GM12878 (cell line): ENCODE measurements around the gene RBPMS2. TPM values are rescaled to one million over a fixed set of nuclear protein-coding genes. Genes with fewer than 3 reads are reported as not detected.

ENCODE experiments used
- ATAC-seq: fragments of 200-7000 bp; cut with Tn5 transposase; 3 replicates; pipeline ENCODE4 v1.9.1; 2020; ENCODE audit warnings: mild to moderate bottlenecking, moderate library complexity
- BruUV-seq: library from RNA; stranded (reverse); fragments of 400-500 nt; replicated peaks from 2 replicates; lab custom pipeline; 2021; lab: Mats Ljungman, UMichigan
- CTCF ChIA-PET: fragments of 300-600 bp; sonication (Branson Sonifier 250); formaldehyde crosslinking; extraction: SDS; loops from one replicate; lab custom pipeline; 2021; ENCODE audit warnings: inconsistent platforms; lab: Yijun Ruan, JAX
- POLR2A ChIA-PET: fragments of 350-600 bp; formaldehyde crosslinking; extraction: SDS; loops from one replicate; lab custom pipeline; 2021; ENCODE audit warnings: inconsistent platforms; lab: Charles Lee
- RAD21 ChIA-PET: fragments of 300-600 bp; sonication (Branson Sonifier 250); formaldehyde crosslinking; loops from one replicate; lab custom pipeline; 2023; ENCODE audit warnings: antibody characterized with exemption; ENCODE audit not compliant: unreplicated experiment; lab: Charles Lee
- SMC1A ChIA-PET: fragments of 300-600 bp; sonication (Branson Sonifier 250); formaldehyde crosslinking; loops from one replicate; lab custom pipeline; 2023; ENCODE audit not compliant: unreplicated experiment, uncharacterized antibody; lab: Charles Lee
- DNase-seq: peaks from one replicate; pipeline ENCODE4 v3.0.0-alpha.2; 2011; ENCODE audit warnings: low read depth, low spot score
- FAIRE-seq: peaks from 3 replicates; lab custom pipeline; 2011; peaks lifted over from hg19 to GRCh38; lab: Jason Lieb, UNC
- H2AFZ ChIP-seq: 2 replicates; pipeline ENCODE4 v1.6.0; 2011; ENCODE audit warnings: low read depth, low read length, control low read depth; ENCODE audit not compliant: control insufficient read depth
- H3K27ac ChIP-seq: 2 replicates; pipeline ENCODE4 v1.5.1; 2011; ENCODE audit warnings: control low read depth; ENCODE audit not compliant: control insufficient read depth, insufficient read depth
- H3K27me3 ChIP-seq, 2 experiments: replicated peaks in 1 of 2; 2 replicates each; pipeline versions ENCODE4 v1.6.0 to v1.6.1; 2011; ENCODE audit warnings: low read length in 1 of 2; ENCODE audit not compliant: control insufficient read depth in 2 of 2, insufficient read depth in 2 of 2
- H3K36me3 ChIP-seq, 2 experiments: 2 replicates each; pipeline ENCODE4 v1.5.1; 2011; ENCODE audit warnings: low read length in 1 of 2; ENCODE audit not compliant: control insufficient read depth in 2 of 2, insufficient read depth in 2 of 2
- H3K4me1 ChIP-seq: 2 replicates; pipeline ENCODE4 v1.6.1; 2011; ENCODE audit warnings: mild to moderate bottlenecking, low read length, moderate library complexity, mixed read lengths; ENCODE audit not compliant: control insufficient read depth, insufficient read depth
- H3K4me2 ChIP-seq: 2 replicates; pipeline ENCODE4 v1.6.0; 2011; ENCODE audit warnings: control low read depth; ENCODE audit not compliant: control insufficient read depth, insufficient read depth
- H3K4me3 ChIP-seq: fragments of 200-600 bp; sonication (generic); 2 replicates; pipeline ENCODE4 v1.5.1; 2016
- H3K79me2 ChIP-seq: 2 replicates; pipeline ENCODE4 v1.6.0; 2011; ENCODE audit warnings: low read length; ENCODE audit not compliant: control insufficient read depth, insufficient read depth
- H3K9ac ChIP-seq: 2 replicates; pipeline ENCODE4 v1.8.0; 2011; ENCODE audit warnings: low read length, control low read depth, mixed read lengths; ENCODE audit not compliant: control insufficient read depth, insufficient read depth
- H3K9me3 ChIP-seq: replicated peaks from 3 replicates; pipeline ENCODE4 v1.5.1; 2011; ENCODE audit warnings: mild to moderate bottlenecking, low read length; ENCODE audit not compliant: control insufficient read depth, insufficient read depth
- H4K20me1 ChIP-seq: 2 replicates; pipeline ENCODE4 v1.6.0; 2011; ENCODE audit not compliant: control insufficient read depth, insufficient read depth
- BACH1 ChIP-seq: fragments of 450-650 bp; IDR thresholded peaks from 2 replicates; pipeline ENCODE4 v1.6.1; 2017; ENCODE audit warnings: mild to moderate bottlenecking, borderline replicate concordance
- BMI1 ChIP-seq: fragments of 450-650 bp; IDR thresholded peaks from 2 replicates; pipeline ENCODE4 v1.6.1; 2016; ENCODE audit warnings: mild to moderate bottlenecking, moderate library complexity, borderline replicate concordance
- BRCA1 ChIP-seq: IDR thresholded peaks from 2 replicates; pipeline ENCODE4 v1.6.1; 2011; ENCODE audit warnings: low read depth, low read length, improper control_type of control experiment
- DPF2 ChIP-seq: fragments of 450-650 bp; IDR thresholded peaks from 2 replicates; pipeline ENCODE4 v1.6.1; 2017; ENCODE audit warnings: mild to moderate bottlenecking
- EED ChIP-seq: sonication (generic); IDR thresholded peaks from 2 replicates; pipeline ENCODE4 v1.6.1; 2016; ENCODE audit warnings: antibody characterized with exemption, low read depth
- FOXK2 ChIP-seq: fragments of 450-650 bp; IDR thresholded peaks from 2 replicates; pipeline ENCODE4 v1.6.1; 2017; ENCODE audit warnings: mild to moderate bottlenecking, moderate library complexity
- IKZF2 ChIP-seq, 2 experiments: fragments of 450-650 bp; IDR thresholded peaks; 2 replicates each; pipeline ENCODE4 v1.6.1; 2017; ENCODE audit warnings: mild to moderate bottlenecking in 2 of 2, moderate library complexity in 2 of 2
- JUND ChIP-seq: IDR thresholded peaks from 2 replicates; pipeline ENCODE4 v1.6.1; 2012; ENCODE audit warnings: low read depth, mild to moderate bottlenecking, low read length, improper control_type of control experiment, moderate library complexity
- NFXL1 ChIP-seq: fragments of 450-650 bp; IDR thresholded peaks from 2 replicates; pipeline ENCODE4 v1.6.1; 2017; ENCODE audit warnings: antibody characterized with exemption, mild to moderate bottlenecking, borderline replicate concordance
- RB1 ChIP-seq: fragments of 450-650 bp; formaldehyde crosslinking; IDR thresholded peaks from 2 replicates; pipeline ENCODE4 v1.6.1; 2017; ENCODE audit warnings: mild to moderate bottlenecking, borderline replicate concordance
- SREBF1 ChIP-seq: IDR thresholded peaks from 2 replicates; pipeline ENCODE4 v1.6.1; 2012; ENCODE audit warnings: mild to moderate bottlenecking, low read length
- ZNF207 ChIP-seq: fragments of 450-650 bp; IDR thresholded peaks from 2 replicates; pipeline ENCODE4 v1.6.1; 2014; ENCODE audit warnings: antibody characterized with exemption, mild to moderate bottlenecking, borderline replicate concordance
- WGBS: methylation state at CpG from one replicate; pipeline ENCODE4 v1.1.6; 2016; ENCODE audit warnings: low lambda C conversion rate; ENCODE audit not compliant: insufficient replicate concordance, insufficient coverage; ENCODE audit errors: missing lambda C conversion rate; 5-methylcytosine and 5-hydroxymethylcytosine counted together
- in situ Hi-C: fragments of 300-500 bp; cut with MboI; formaldehyde crosslinking; loops from 9 replicates; pipeline ENCODE4 v1.14.3; 2018; ENCODE audit warnings: mixed read lengths
- intact Hi-C: fragments of 100-400 bp; cut with micrococcal nuclease; formaldehyde crosslinking; loops from one replicate; pipeline ENCODE4 v1.14.2; 2022; ENCODE audit not compliant: unreplicated experiment
- polyA plus RNA-seq, 11 experiments: library from polyadenylated mRNA; depleted of rRNA in 4 of 11; unstranded in 6 of 11; stranded (reverse) in 5 of 11; fragments of >200 nt; fragmentation: Nextera tagmentation in 4 of 11; fragmentation: Illumina TruSeq in 1 of 11; extraction: Ambion mirVana in 4 of 11; extraction: Trizol in 1 of 11; gene quantifications; 1 replicate in 1 of 11; 2 replicates in 10 of 11; pipeline versions ENCODE4 v1.2.1 to v1.2.3, GENCODE V29; 2011 to 2016; ENCODE audit warnings: inconsistent platforms in 2 of 11, missing spikeins in 2 of 11, low read depth in 1 of 11
- total RNA-seq, 4 experiments: library from RNA; depleted of rRNA in 3 of 4; stranded (reverse); fragments of >200 nt in 3 of 4; fragmentation: Illumina TruSeq in 1 of 4; extraction: Trizol in 1 of 4; gene quantifications; 2 replicates each; pipeline versions ENCODE4 v1.2.1 to v1.2.3, GENCODE V29; 2013 to 2021
- TF ChIP-seq, protein P1 (sequence below): fragments of 450-650 bp; IDR thresholded peaks from 2 replicates; pipeline ENCODE4 v1.6.1; 2017; ENCODE audit warnings: mild to moderate bottlenecking, low read depth, inconsistent platforms; ENCODE audit not compliant: poor library complexity, severe bottlenecking
- TF ChIP-seq, protein P2 (sequence below): fragments of 450-650 bp; IDR thresholded peaks from 2 replicates; pipeline ENCODE4 v1.6.1; 2016; ENCODE audit warnings: mild to moderate bottlenecking
- TF ChIP-seq, protein P3 (sequence below): IDR thresholded peaks from 2 replicates; pipeline ENCODE4 v1.6.1; 2012; ENCODE audit warnings: low read depth, low read length, improper control_type of control experiment

The RBPMS2 gene
- total and polyA plus RNA-seq, 10 of the 15 experiments (the other 5 are each of a cell fraction or from before 2014, with no cell fraction given), result 0.06 to 0.31 (median 0.19) TPM; not detected in 3

DNA sequence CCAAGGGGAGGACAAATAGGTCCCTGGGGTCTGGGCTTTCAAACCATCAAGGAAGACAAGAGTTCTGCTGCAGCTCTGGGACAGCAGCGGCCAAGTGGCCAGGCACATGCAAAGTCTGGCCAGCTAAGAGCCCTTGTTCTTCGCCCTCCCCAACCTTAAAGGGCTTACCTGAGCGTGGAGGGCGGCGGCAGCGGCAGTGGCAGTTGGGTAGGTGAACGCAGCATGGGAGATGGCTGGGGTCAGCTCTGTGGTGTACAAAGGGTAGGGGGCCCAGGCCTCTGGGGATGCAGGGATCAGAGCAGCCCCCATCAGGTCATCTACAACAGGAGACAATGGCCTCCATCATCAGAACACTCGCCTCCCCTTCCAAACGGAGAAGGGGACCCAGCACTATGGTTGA is 27.1 kb downstream of the RBPMS2 start (continued):
- TF ChIP-seq, protein P1, sequence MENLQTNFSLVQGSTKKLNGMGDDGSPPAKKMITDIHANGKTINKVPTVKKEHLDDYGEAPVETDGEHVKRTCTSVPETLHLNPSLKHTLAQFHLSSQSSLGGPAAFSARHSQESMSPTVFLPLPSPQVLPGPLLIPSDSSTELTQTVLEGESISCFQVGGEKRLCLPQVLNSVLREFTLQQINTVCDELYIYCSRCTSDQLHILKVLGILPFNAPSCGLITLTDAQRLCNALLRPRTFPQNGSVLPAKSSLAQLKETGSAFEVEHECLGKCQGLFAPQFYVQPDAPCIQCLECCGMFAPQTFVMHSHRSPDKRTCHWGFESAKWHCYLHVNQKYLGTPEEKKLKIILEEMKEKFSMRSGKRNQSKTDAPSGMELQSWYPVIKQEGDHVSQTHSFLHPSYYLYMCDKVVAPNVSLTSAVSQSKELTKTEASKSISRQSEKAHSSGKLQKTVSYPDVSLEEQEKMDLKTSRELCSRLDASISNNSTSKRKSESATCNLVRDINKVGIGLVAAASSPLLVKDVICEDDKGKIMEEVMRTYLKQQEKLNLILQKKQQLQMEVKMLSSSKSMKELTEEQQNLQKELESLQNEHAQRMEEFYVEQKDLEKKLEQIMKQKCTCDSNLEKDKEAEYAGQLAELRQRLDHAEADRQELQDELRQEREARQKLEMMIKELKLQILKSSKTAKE, result no peak
- TF ChIP-seq FOXK2 (no peak), ZNF207 (no peak)
- TF ChIP-seq, all 136 proteins: peak for 0

DNA sequence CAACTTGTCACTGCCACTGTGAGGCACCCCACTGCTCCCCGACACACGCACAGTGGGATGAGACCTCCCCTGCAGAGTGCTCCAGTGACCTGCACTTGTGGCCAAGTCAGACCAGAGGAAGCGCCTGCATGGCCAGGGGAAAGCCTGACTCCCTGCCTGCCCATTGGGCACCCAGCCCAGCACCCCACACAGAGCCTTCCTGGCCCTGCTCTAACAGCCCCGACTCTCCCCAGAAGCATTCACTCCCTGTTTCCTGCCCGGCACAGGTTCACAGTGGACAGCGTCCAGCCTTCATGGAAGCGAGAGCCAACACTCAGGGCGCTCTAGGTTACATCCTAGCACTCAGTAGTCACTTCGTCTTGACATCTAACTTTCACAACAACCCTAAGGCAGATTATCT is 27.8 kb downstream of the RBPMS2 start:
- ChIA-PET SMC1A (interaction anchor here (22.7 kb wide), 1 partner anchor 61 kb away, joined by 308 read pairs; no protein-coding TSS in a partner anchor), POLR2A (no interaction called here), CTCF (interaction anchor here (1.9 kb wide), 1 partner anchor 62 kb away, joined by 15 read pairs; no protein-coding TSS in a partner anchor), RAD21 (no interaction called here)
- no peak overlapping the region for H3K9ac ChIP-seq
- 48% methylated on average over 9 of the region's 9 CpGs for WGBS
- H4K20me1 ChIP-seq, result no peaks in the 10 kb centered on the region
- no peaks in the 10 kb centered on the region; a peak in 1 of 4 replicates for H3K27me3 ChIP-seq
- no peak overlapping the region for H3K4me3 ChIP-seq
- no peak for DNase-seq
- H3K4me1 ChIP-seq, result no peaks in the 10 kb centered on the region
- H3K79me2 ChIP-seq, result no peaks in the 10 kb centered on the region
- H3K27ac ChIP-seq, result no peak overlapping the region
- no peak overlapping the region for H2AFZ ChIP-seq
- ATAC-seq, result no peak
- intact Hi-C loops (no loop called here), in situ Hi-C loops (no loop called here)
- H3K36me3 ChIP-seq, result no peaks in the 10 kb centered on the region
- no peak for FAIRE-seq
- no peak overlapping the region for H3K4me2 ChIP-seq
- no TSS peak for BruUV-seq
- no peaks in the 10 kb centered on the region for H3K9me3 ChIP-seq
- TF ChIP-seq, protein P2, sequence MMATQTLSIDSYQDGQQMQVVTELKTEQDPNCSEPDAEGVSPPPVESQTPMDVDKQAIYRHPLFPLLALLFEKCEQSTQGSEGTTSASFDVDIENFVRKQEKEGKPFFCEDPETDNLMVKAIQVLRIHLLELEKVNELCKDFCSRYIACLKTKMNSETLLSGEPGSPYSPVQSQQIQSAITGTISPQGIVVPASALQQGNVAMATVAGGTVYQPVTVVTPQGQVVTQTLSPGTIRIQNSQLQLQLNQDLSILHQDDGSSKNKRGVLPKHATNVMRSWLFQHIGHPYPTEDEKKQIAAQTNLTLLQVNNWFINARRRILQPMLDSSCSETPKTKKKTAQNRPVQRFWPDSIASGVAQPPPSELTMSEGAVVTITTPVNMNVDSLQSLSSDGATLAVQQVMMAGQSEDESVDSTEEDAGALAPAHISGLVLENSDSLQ, result no peak
- no peak for TF ChIP-seq BRCA1
- TF ChIP-seq, protein P3, sequence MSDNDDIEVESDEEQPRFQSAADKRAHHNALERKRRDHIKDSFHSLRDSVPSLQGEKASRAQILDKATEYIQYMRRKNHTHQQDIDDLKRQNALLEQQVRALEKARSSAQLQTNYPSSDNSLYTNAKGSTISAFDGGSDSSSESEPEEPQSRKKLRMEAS, result no peak
- TF ChIP-seq BMI1, result no peak
- no peak for TF ChIP-seq EED
- TF ChIP-seq IKZF2 (IDR thresholded peaks at IDR 0.05), result no peak
- no peak for TF ChIP-seq DPF2
- no peak for TF ChIP-seq BACH1
- no peak for TF ChIP-seq RB1
- no peak for TF ChIP-seq JUND
- TF ChIP-seq, protein P1, result no peak
- TF ChIP-seq NFXL1, result no peak
- TF ChIP-seq SREBF1, result no peak
